Posterior cingulate gyrus (tissue), 11 donors: ENCODE results near the gene CORO2B.

Experiments
- DNase-seq, 10 donors: peaks; one replicate each; pipeline versions ENCODE4 v3.0.0 to v3.0.0-alpha.2; 2020 to 2021; ENCODE audit warnings: mixed read lengths in 3 of 10
- intact Hi-C: fragments of 100-400 bp; cut with DNase I; formaldehyde crosslinking; loops from one replicate; pipeline ENCODE4 v1.15.1; 2023

Gene CORO2B

DNA sequence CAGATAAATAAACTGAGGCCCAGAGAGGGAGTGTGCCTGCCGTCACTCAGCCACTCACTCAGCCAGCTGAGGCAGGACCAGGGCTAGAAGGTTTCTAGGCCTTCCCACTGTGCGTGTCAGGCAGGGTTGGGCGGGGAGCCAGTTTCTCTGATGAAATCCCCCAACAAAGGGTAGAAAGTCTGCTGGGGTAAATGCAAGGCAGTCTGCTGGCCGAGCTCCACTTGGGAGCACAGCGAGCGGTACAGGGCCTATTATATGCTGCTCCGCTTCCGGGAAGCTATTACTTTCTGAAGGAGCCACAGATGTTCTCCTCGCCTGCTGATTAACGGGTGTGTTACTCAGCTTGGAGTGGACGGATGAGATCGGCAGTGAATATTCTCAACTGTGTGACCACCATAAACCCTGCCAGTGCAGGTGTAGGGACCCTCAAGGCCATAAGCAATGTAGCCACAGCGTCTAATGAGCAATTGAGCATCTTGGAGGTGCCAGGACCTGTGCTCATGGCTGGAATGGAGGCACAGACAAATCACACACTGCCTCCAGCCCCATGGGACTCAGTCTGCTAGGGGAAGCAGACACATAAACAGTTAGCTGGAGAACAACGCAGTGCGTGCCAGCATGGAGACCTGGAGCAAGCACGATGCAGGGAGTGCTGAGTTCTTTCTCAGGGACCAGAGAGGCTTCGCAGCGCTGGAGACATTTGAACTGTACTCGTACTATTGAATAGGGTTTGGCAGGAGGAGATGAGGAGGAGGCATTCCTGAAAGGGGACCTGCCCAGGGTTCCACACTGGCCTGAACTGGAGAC is 42.1 kb downstream of the CORO2B start:
- intact Hi-C loops = loop anchor here (5.0 kb wide), 1 partner anchor 34 kb away; no protein-coding TSS in a partner anchor
- peak; percentile 79 to 97 (median 86) for DNase-seq

DNA sequence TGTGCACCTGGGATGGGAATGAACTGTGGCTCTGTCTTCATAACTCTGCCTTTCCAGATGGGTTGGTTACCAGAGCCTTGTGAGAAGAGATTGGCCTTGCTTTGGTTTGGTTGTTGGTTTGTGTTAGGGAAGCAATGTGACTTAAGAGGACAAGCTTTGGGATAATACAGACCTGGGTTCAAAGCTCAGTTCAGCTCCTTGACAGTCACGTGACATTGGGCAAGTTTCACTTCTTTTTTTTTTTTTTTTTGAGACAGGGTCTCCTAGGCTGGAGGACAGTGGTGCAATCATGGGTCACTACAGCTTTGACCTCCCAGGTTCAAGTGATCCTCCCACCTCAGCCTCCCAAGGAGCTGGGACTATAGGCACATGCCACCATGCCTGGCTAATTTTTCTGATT is 42.7 kb downstream of the CORO2B start:
- intact Hi-C loops = loop anchor here (5.0 kb wide), 1 partner anchor 34 kb away; no protein-coding TSS in a partner anchor
- peak in 1 of 10 donors; percentile 1 for DNase-seq

DNA sequence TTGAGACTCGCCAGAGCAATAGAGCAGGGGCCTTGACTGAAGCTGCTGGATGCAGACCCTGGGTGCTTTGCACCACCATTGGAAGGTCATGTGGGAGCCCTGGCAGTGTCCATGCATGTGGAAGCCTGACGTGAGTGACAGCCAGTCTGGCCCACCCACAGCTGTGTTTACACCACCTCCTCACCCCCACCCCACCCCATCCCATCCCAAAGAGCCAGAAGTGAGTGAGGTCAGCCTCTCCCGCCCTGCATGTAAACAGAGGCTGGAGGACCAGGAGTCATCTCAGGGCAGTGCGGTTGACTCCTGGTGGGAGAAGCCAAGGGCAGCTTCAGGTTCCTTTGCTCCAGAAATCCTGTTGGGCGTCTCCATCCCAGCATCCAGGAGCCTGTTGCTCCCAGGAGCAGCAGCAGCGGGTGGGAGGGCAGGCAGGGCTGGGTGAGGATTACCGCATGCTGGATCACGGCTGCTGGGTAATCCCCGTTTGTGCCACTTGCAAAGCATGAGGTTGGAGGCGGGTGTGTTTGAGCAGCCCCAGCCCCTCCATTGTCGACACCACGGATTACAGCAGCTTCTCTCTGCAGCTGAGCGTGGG is 44.6 kb downstream of the CORO2B start:
- intact Hi-C loops = loop anchor here (5.0 kb wide), 1 partner anchor 36 kb away; no protein-coding TSS in a partner anchor
- DNase-seq = peak; percentile 45 to 95 (median 64)

DNA sequence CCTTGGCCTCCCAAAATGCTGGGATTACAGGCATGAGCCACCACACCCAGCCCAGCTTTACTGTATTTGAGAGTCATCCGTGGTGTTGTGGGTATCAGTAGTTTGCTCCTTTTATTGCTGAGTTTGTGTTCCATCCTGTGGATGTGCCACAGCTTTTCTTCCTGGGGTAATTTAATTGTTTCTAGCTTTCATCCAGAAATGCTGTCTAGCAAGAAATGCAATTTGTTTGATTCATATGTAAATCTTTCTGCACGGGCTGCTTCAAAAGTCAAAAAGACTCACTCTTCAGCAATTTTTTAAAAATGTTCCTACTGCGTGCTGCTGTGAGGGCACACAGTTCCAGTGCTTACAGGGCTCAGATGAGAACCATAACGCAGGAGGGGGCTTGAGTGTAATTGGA is 47.1 kb downstream of the CORO2B start:
- intact Hi-C loops = no loop called here
- peak in 2 of 10 donors; percentile 3 to 10 for DNase-seq

DNA sequence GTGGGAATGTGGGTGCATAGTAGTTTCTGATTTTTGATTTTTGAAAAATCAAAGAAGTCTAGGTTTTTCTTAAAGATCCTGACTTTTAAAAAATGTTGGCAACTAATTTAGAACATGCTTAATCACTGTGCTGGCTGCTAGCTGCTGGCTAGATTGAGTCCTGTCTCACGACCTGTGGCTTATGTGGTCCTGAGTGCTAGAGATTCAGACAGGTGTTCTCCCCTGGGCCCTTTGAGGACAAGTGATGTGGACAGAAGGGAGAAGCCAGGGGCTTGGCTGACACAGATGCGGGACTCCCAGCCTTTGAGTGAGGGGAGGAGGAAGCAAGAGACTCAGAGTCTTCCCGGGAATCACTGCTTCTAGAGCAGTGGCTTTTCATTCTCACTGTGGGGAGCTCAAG is 47.5 kb downstream of the CORO2B start:
- intact Hi-C loops = no loop called here
- DNase-seq = peak in 2 of 10 donors; percentile 12 to 16

DNA sequence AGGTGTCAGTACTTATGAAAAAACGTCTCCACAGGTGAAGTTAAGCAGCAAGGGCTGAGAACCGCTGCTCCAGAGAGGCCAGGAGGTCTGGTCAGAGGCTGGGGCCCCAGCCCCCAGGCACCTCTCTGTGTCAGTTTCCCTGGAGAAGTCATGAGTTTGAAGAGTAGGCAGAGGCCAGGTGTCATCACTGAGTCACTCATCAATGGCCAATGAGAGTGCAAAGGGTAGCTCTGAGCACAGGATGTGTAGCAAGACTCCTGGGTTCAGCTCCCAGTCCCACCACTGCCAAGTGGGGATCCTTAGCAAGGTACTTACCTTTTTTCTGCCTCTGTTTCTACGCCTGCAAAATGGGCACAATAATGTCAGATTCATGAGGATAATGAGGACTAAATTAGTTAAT is 47.9 kb downstream of the CORO2B start:
- intact Hi-C loops = no loop called here
- peak in 2 of 10 donors; percentile 5 to 19 for DNase-seq

DNA sequence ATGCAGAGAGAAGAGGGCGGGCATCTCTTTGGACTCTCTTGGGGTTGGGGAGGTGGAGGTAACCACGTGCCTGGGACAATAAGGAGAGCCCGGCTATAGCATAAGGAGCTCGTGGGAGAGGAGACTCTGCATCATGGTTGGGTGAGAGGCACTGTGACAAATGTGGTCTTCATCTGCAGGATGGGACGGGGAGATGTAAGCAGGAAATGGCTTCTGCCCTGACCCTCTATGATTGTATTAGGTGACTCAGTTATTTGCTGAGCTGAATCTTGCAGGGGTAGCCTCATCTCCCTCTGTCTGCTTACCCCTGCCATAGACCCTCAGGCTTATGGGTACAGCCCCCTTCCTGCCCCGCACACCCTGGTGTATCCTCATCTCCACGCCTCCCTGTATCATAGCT is 48.7 kb downstream of the CORO2B start:
- intact Hi-C loops = no loop called here
- peak in 1 of 10 donors; percentile 38 for DNase-seq

DNA sequence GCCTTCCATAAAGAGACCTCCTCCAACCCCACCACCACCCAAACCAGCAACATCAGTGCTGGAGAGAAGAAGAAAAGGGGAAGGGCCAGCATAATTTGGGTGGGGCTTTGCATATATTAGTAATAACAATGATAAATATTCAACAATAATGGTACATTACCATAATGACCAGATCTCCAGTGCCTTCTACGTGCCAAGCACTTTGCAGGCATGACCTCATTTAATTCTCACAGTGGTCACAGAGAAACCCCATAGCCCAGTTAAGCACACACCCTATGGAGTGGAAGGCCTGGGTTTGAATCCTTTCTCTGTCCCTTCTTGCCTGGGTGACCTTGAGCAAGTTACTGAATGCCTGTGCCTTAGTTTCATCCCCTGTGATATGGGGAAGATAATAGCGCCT is 49.2 kb downstream of the CORO2B start:
- intact Hi-C loops = no loop called here
- DNase-seq = no peak

DNA sequence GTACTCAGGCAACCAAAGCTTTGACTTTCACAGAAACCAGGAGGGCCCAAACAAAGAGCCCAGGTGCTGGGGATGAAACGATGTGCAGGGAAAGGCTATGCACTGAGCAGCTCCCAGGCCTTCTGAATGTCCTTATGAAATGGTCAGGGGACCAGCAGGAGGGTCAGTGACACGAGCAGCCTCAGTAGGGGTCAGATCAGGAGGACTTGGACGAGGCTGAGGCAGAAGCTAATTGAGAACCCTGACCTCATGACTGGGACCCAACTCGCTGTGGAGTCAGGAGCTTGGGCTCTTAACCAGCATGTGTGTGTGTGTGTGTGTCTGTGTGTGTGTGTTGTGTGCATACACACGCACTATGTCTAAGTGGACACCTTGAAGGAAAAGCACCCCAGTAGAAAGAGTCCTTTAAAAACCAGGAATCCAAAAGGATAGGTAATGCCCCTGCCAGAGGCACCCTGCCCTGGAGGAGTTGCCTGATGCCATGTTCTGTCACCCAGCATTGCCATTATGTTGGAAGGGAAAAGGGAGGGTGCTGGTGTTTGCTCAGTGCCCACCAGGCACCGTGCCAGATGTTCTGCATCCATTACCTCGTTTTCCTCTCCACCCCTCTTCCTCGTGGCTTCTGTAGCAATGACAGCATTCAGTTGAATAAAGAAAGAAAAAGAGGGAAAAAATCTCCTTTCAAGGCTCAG is 50.9 kb downstream of the CORO2B start:
- DNase-seq = peak in 1 of 10 donors; percentile 55
- intact Hi-C loops = no loop called here

DNA sequence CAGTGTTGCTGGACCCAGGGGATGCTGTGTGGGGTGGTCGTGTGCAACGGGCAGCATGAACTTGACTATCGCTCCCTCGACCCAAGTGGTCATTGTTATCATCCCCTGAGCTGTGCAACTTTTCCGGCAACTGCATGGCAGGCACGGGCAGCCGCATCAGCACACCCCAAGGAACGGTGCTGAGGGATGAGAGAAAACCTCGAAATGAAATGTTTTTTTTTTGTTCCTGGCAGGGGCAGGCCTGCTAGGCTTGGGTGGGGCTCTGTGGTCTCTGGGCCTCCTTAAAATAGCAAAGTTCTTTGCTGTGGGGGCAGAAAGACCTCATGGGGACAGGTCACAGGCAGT is 51.4 kb downstream of the CORO2B start:
- intact Hi-C loops = no loop called here
- DNase-seq = peak in 2 of 10 donors; percentile 52 to 67

DNA sequence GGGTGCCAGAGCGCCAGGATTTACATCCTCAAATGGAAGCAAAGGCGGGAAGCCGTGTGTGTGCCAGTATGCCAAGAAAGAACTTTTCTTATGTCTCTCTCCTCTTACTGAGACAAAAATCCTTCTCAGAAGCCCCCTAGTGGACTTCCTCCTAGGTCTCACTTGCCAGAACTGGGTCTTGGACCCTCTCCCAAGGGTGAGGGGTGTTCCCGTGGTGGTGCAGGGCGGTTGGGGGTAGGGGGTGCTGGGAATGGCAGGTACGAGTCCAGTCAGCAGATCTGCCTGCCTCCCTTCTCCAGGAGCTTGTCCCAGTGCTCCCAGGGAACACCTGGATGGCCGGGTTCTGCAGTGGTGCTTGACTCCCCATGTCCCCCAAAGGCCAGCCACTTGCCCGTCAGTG is 52.0 kb downstream of the CORO2B start:
- intact Hi-C loops = no loop called here
- DNase-seq = peak in 2 of 10 donors; percentile 36 to 40

DNA sequence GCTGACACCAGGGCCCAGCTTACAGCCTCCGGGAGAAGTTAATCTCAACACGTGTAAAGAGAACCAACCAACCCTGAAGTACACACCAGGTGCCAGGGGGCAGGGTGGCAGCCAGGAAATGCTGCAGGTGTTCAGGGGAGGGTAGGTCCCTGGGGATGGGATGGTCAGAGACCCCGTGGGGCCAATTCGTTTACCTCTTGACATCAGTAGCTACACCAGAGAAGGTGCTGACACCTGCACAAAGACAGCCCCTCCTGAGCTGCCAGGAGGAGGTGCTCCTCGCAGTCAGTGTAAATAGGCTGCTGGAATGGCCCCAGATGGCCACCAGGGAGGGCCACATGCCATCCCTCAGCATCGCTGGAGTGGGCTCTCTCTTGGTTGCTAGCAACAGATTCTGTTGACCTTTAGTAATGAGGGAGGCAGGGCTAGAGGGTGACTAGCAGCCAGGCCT is 52.8 kb downstream of the CORO2B start:
- intact Hi-C loops = no loop called here
- DNase-seq = peak in 2 of 10 donors; percentile 17 to 62

DNA sequence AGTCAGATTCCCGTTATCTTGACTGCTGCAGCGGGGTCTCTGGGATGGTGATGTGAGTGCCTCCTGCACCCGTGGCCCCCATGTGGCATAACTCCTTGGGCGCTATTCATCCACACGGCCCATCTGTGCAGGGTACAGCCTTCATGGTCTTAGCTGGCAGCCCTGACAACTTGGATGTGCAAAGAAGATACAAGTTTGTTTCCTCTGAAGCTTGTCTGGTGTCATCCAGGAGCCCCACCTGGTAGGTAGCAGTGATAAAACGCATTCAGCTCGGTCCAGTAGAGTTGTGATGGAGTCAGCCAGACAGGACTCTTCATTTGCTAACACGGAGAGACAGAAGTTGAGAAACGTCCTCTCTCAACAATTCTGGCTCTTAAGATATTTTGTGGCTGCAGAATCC is 53.3 kb downstream of the CORO2B start:
- DNase-seq = no peak
- intact Hi-C loops = no loop called here

DNA sequence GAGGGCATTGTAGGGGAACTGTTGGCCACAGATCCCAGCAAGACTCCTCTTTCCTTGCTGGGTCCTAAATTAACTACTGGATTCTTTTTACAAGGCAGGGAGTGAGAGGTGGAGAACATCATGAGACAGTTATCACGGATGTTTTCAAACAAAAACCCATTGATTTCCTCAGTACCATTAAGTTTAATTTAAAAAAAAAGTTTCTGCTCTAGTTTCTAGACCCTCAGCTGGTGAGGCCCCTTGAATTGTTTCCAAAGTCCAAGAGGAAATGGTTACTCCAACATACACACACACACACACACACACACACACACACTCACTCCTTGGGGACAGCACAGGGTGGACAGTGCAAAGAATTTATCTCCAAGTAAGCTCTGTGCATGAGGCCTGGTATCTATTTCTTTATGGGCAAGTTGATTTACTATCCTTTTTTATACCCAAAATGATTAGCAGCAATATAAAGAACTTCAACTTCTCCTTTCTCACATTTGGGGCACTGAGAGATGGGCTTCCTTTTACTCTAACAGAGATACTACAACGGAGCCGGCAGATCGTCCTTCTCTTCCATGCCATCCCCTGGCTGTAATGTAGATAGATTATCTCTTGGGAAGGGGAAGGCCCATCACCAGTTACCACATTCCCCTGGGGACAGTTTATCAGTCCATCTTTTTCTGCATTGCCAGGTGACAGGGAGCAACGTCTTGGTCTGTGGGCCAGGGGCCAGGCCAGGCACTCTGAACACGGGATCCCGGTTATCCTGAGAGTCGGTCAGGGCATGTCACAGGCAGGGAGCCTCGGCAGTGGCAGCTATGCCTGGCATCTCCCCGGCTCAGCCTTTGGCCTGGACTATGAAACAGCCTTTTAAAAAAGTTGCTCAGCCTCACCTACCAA is 54.7 kb downstream of the CORO2B start:
- DNase-seq = peak in 1 of 10 donors; percentile 67
- intact Hi-C loops = loop anchor here (2.0 kb wide), 1 partner anchor 55 kb away; the partner anchor contains the start of gene CORO2B

DNA sequence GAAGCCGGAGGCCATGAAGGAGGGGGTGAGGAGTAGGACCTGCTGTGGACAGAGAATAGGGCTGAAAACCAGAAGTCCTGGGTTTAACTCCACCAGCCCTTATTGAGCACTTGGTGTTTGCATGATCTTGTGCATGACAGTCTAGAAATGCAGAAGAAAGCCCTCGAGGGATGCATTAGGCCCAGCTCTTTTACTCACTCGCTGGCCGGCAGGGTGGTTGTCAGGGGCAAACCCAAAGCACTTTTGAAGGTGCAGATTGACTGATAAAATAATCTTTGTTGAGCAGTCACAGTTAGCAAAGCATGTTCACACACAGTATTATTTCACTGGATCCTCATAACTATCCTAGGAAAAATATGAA is 55.3 kb downstream of the CORO2B start:
- intact Hi-C loops = loop anchor here (2.0 kb wide), 1 partner anchor 55 kb away; the partner anchor contains the start of gene CORO2B
- DNase-seq = peak in 1 of 10 donors; percentile 3

DNA sequence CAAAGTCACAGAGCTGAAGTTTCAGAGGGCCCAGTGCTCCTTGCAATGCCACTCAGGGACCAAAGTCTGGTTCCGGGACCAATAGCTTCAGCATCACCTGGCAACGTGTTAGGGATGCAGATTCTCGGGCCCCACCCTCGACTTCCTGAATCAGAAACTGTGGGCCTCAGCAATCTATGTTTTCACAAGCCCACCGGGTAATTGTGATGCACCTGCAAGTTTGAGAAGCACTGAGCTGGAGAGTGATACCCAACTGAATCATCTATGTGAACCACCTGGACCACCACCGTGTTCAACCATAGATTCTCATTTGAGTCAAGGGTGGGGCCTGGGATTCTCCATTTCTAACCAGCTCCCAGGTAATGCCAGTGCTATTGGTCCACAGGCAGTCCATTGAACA is 55.7 kb downstream of the CORO2B start:
- intact Hi-C loops = loop anchor here (2.0 kb wide), 1 partner anchor 56 kb away; the partner anchor contains the start of gene CORO2B
- peak in 1 of 10 donors; percentile 35 for DNase-seq

DNA sequence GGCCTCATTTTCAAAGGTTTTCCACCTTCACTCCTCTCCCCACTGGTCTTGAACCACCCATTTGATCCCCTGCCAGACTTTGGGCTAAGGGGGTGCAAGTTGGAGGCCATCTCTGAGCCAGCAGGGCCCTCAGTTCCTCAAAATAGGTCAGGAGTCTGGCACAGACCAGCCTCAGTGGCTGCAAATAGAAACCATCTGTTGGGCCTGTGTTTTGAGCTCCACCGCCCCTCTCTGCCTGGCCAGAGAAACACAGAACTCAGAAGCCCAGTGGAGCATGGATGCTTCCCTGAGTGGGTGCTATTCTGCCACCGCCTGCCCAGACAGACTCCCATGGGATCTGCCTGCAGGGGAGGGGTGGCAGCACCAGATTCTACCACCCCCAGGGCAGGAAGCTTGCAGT is 56.3 kb downstream of the CORO2B start:
- intact Hi-C loops = loop anchor here (2.0 kb wide), 1 partner anchor 56 kb away; the partner anchor contains the start of gene CORO2B
- peak; percentile 49 to 95 (median 68) for DNase-seq

DNA sequence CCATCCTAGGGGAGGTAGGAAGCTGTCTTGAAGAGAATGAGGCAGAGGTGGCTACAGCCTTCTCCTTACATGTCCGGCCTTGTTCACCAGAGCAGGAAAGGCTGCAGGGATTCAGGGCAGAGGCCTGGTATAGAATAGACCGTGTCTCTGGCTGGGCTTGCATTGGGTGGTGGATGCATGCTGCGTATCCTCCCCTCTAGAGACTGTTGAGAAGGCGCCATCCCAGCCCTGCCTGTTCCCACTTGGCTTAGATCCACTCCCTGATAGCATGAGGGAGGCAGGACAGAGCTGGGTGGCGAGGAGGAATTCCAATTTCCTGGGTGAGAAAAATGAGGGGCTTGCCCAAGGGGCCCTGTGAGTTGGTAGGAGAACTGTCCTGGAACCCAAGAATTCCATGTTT is 57.5 kb downstream of the CORO2B start:
- intact Hi-C loops = no loop called here
- DNase-seq = peak in 1 of 10 donors; percentile 77

DNA sequence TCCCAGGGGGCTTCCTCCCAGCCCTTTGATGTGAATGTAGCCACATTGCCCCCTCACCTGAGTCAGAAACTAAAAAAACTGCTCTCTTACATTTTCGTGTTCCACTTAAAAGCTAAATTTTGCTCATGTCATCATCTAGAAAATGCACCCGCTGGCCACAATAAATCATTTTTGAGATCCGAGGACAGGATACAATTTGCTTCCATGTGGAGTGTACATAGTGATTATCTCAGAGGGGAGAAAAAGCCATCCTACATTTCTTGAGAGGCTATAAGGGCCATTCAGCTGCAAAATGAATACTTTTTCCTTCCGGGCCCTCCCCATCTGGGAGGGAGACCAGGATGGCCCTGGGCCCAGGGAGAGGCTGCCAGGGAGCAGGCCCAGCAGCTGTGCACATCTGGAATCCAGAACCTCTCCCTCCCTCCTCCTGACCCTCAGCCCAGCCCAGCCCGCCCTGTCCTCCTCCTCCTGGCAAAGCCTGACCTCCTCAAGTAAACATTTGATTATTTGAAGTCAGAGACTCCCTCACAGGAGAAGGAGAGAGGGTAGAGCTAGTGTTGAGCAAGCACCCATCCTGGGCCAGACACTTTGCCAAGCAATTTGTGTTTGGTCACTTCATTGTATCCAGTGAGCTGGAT is 59.1 kb downstream of the CORO2B start:
- intact Hi-C loops = no loop called here
- DNase-seq = peak in 2 of 10 donors; percentile 27 to 80
